SJCRH30 (cell line): ENCODE results near the gene PPFIBP1. TPM values are rescaled to one million over a fixed set of nuclear protein-coding genes. Genes with fewer than 3 reads are reported as not detected.
"Not testable (repeated sequence)": the region's sequence is repeated elsewhere in the genome, so short reads cannot be mapped to it uniquely, and the experiment has no call there.

ENCODE experiments used
- DNase-seq, 2 experiments: peaks; one replicate each; pipeline ENCODE4 v3.0.0-alpha.2; 2015 to 2020
- H3K27ac ChIP-seq: fragments of 250-450 bp; sonication (Bioruptor Pico); 2 replicates; pipeline ENCODE4 v1.5.1; 2020; ENCODE audit warnings: mild to moderate bottlenecking, moderate library complexity
- H3K27me3 ChIP-seq: fragments of 250-450 bp; sonication (Bioruptor Pico); 2 replicates; pipeline ENCODE4 v1.5.1; 2020; ENCODE audit warnings: mild to moderate bottlenecking, moderate library complexity
- H3K36me3 ChIP-seq: fragments of 250-450 bp; sonication (Bioruptor Pico); 2 replicates; pipeline ENCODE4 v1.5.1; 2020; ENCODE audit warnings: mild to moderate bottlenecking, moderate library complexity
- H3K4me1 ChIP-seq: fragments of 250-450 bp; sonication (Bioruptor Pico); 2 replicates; pipeline ENCODE4 v1.5.1; 2020; ENCODE audit warnings: mild to moderate bottlenecking, moderate library complexity
- H3K4me3 ChIP-seq: fragments of 250-450 bp; sonication (Bioruptor Pico); 2 replicates; pipeline ENCODE4 v1.5.1; 2020; ENCODE audit warnings: mild to moderate bottlenecking, moderate library complexity
- H3K9me3 ChIP-seq: fragments of 250-450 bp; sonication (Bioruptor Pico); replicated peaks from 2 replicates; pipeline ENCODE4 v1.5.1; 2020; ENCODE audit warnings: mild to moderate bottlenecking, moderate library complexity
- total RNA-seq: library from RNA; depleted of rRNA; stranded (reverse); fragments of >200 nt; shearing (Covaris generic); gene quantifications from 2 replicates; pipeline ENCODE4 v1.2.3, GENCODE V29; 2014

The PPFIBP1 gene
- total RNA-seq, 1 experiment from 2014 or later = 53.5 TPM

GRCh38 chr12:27705263-27705662 lies 181.3 kb downstream of the PPFIBP1 start:
- no peak overlapping the region for H3K27ac ChIP-seq
- H3K36me3 ChIP-seq = no peaks in the 10 kb centered on the region
- H3K4me1 ChIP-seq = no peaks in the 10 kb centered on the region
- H3K9me3 ChIP-seq = no peaks in the 10 kb centered on the region
- H3K27me3 ChIP-seq = no peaks in the 10 kb centered on the region
- DNase-seq = no peak
- no peak overlapping the region for H3K4me3 ChIP-seq

- H3K27ac ChIP-seq = no peak overlapping the region
- H3K4me3 ChIP-seq = no peak overlapping the region
- H3K4me1 ChIP-seq = no peaks in the 10 kb centered on the region
- no peaks in the 10 kb centered on the region for H3K27me3 ChIP-seq
- no peaks in the 10 kb centered on the region for H3K9me3 ChIP-seq
- H3K36me3 ChIP-seq = no peaks in the 10 kb centered on the region
- DNase-seq = no peak
Measured at GRCh38 chr12:27707216-27707615, 183.2 kb downstream of the PPFIBP1 start.

GRCh38 chr12:27709212-27709931 lies 185.4 kb downstream of the PPFIBP1 start:
- Histone ChIP-seq H3K4me3 (peak overlapping the region; percentile 87), H3K27ac (no peak overlapping the region; the same call in 1 of the 2 replicates), H3K4me1 (no peaks in the 10 kb centered on the region), H3K27me3 (no peaks in the 10 kb centered on the region), H3K36me3 (no peaks in the 10 kb centered on the region; the same call in 1 of the 2 replicates), H3K9me3 (no peaks in the 10 kb centered on the region)
- DNase-seq = no peak

- H3K36me3 ChIP-seq = peaks cover 4% of the 10 kb centered on the region
- DNase-seq = no peak
- H3K4me3 ChIP-seq = peak overlapping the region; percentile 87
- no peaks in the 10 kb centered on the region for H3K9me3 ChIP-seq
- H3K27me3 ChIP-seq = no peaks in the 10 kb centered on the region
- H3K27ac ChIP-seq = peak overlapping the region; percentile 72
- no peaks in the 10 kb centered on the region for H3K4me1 ChIP-seq
Measured at GRCh38 chr12:27709932-27710591, 186.1 kb downstream of the PPFIBP1 start.

- H3K4me1 ChIP-seq = no peaks in the 10 kb centered on the region
- H3K27me3 ChIP-seq = no peaks in the 10 kb centered on the region
- no peaks in the 10 kb centered on the region; the same call in 1 of the 2 replicates for H3K9me3 ChIP-seq
- H3K27ac ChIP-seq = peak within 1 kb of the TSS; percentile 72
- peaks cover 11% of the 10 kb centered on the region for H3K36me3 ChIP-seq
- peak; percentile 91 to 92 for DNase-seq
- peak within 1 kb of the TSS; percentile 87 for H3K4me3 ChIP-seq
Measured at GRCh38 chr12:27710592-27711316, 186.7 kb downstream of the PPFIBP1 start, which contains the start of gene MRPS35. Gene MRPS35 (plus strand): TSS chr12:27710832. CDS start chr12:27710844, 12 bp downstream.

- H3K4me1 ChIP-seq = no peaks in the 10 kb centered on the region
- no peak for DNase-seq
- H3K27ac ChIP-seq = peak overlapping the region; percentile 72
- H3K36me3 ChIP-seq = peaks cover 16% of the 10 kb centered on the region
- H3K9me3 ChIP-seq = no peaks in the 10 kb centered on the region; the same call in 1 of the 2 replicates
- H3K4me3 ChIP-seq = peak overlapping the region; percentile 87
- no peaks in the 10 kb centered on the region for H3K27me3 ChIP-seq
Measured at GRCh38 chr12:27711317-27711682, 187.3 kb downstream of the PPFIBP1 start.

GRCh38 chr12:27711967-27712366 lies 188.0 kb downstream of the PPFIBP1 start:
- no peak for DNase-seq
- Histone ChIP-seq H3K27me3 (no peaks in the 10 kb centered on the region), H3K27ac (no peak overlapping the region), H3K36me3 (peaks cover 23% of the 10 kb centered on the region), H3K4me3 (peak overlapping the region; percentile 87), H3K4me1 (no peaks in the 10 kb centered on the region), H3K9me3 (no peaks in the 10 kb centered on the region; the same call in 1 of the 2 replicates)

GRCh38 chr12:27723212-27723611 lies 199.2 kb downstream of the PPFIBP1 start:
- no peaks in the 10 kb centered on the region for H3K9me3 ChIP-seq
- H3K27ac ChIP-seq = no peak overlapping the region
- H3K27me3 ChIP-seq = no peaks in the 10 kb centered on the region
- H3K4me3 ChIP-seq = no peak overlapping the region
- no peaks in the 10 kb centered on the region for H3K4me1 ChIP-seq
- DNase-seq = no peak
- H3K36me3 ChIP-seq = peaks cover 58% of the 10 kb centered on the region

GRCh38 chr12:27730097-27730588 lies 206.1 kb downstream of the PPFIBP1 start:
- no peak overlapping the region for H3K27ac ChIP-seq
- peaks cover 52% of the 10 kb centered on the region for H3K36me3 ChIP-seq
- H3K4me3 ChIP-seq = no peak overlapping the region
- no peaks in the 10 kb centered on the region for H3K27me3 ChIP-seq
- H3K4me1 ChIP-seq = no peaks in the 10 kb centered on the region
- H3K9me3 ChIP-seq = no peaks in the 10 kb centered on the region
- no peak for DNase-seq

GRCh38 chr12:27732281-27732680 lies 208.3 kb downstream of the PPFIBP1 start:
- DNase-seq = peak; percentile 13 to 33
- no peak overlapping the region for H3K27ac ChIP-seq
- no peaks in the 10 kb centered on the region for H3K4me1 ChIP-seq
- peaks cover 56% of the 10 kb centered on the region for H3K36me3 ChIP-seq
- H3K9me3 ChIP-seq = no peaks in the 10 kb centered on the region
- no peak overlapping the region for H3K4me3 ChIP-seq
- H3K27me3 ChIP-seq = no peaks in the 10 kb centered on the region

- Histone ChIP-seq H3K4me1 (no peaks in the 10 kb centered on the region), H3K36me3 (peaks cover 58% of the 10 kb centered on the region), H3K9me3 (no peaks in the 10 kb centered on the region), H3K27ac (no peak overlapping the region), H3K27me3 (no peaks in the 10 kb centered on the region), H3K4me3 (no peak overlapping the region)
- peak in 1 of 2 experiments; percentile 65 for DNase-seq
Measured at GRCh38 chr12:27733052-27733656, 209.1 kb downstream of the PPFIBP1 start.

GRCh38 chr12:27733791-27734190 lies 209.8 kb downstream of the PPFIBP1 start:
- Histone ChIP-seq H3K27me3 (no peaks in the 10 kb centered on the region), H3K4me1 (no peaks in the 10 kb centered on the region), H3K9me3 (no peaks in the 10 kb centered on the region), H3K36me3 (peaks cover 58% of the 10 kb centered on the region), H3K4me3 (no peak overlapping the region), H3K27ac (no peak overlapping the region)
- DNase-seq = no peak

- H3K36me3 ChIP-seq = peaks cover 60% of the 10 kb centered on the region
- H3K4me3 ChIP-seq, H3K4me1 ChIP-seq, DNase-seq, H3K9me3 ChIP-seq, H3K27me3 ChIP-seq, H3K27ac ChIP-seq: not testable (repeated sequence)
Measured at GRCh38 chr12:27734321-27734720, 210.3 kb downstream of the PPFIBP1 start.

GRCh38 chr12:27743601-27744000 lies 219.6 kb downstream of the PPFIBP1 start:
- Histone ChIP-seq H3K4me3 (no peak overlapping the region), H3K4me1 (no peaks in the 10 kb centered on the region), H3K36me3 (peaks cover 61% of the 10 kb centered on the region), H3K9me3 (no peaks in the 10 kb centered on the region), H3K27ac (no peak overlapping the region), H3K27me3 (no peaks in the 10 kb centered on the region)
- DNase-seq = no peak
